Liver (tissue), 3 donors: ENCODE measurements around the gene DIO3.

Source experiments
- ATF3 ChIP-seq: IDR thresholded peaks from 2 replicates; pipeline ENCODE4 v1.6.1; 2016; ENCODE audit warnings: antibody characterized with exemption
- GABPA ChIP-seq, 2 donors: IDR thresholded peaks in 1 of 2; conservative IDR thresholded peaks in 1 of 2; 2 replicates each; pipeline ENCODE4 v1.6.1; 2016; ENCODE audit warnings: antibody characterized with exemption in 2 of 2, mild to moderate bottlenecking in 1 of 2, moderate library complexity in 1 of 2
- HNF4A ChIP-seq, 2 donors: conservative IDR thresholded peaks; 2 replicates each; pipeline ENCODE4 v1.6.1; 2016; ENCODE audit warnings: antibody characterized with exemption in 2 of 2, mild to moderate bottlenecking in 2 of 2
- MAX ChIP-seq: IDR thresholded peaks from 2 replicates; pipeline ENCODE4 v1.6.1; 2016; ENCODE audit warnings: antibody characterized with exemption
- NR2F2 ChIP-seq: IDR thresholded peaks from 2 replicates; pipeline ENCODE4 v1.6.1; 2016; ENCODE audit warnings: antibody characterized with exemption
- RXRA ChIP-seq, 2 donors: IDR thresholded peaks; 2 replicates each; pipeline ENCODE4 v1.6.1; 2017 to 2018; ENCODE audit warnings: antibody characterized with exemption in 2 of 2, mild to moderate bottlenecking in 1 of 2
- SP1 ChIP-seq: IDR thresholded peaks from 2 replicates; pipeline ENCODE4 v1.6.1; 2018; ENCODE audit warnings: antibody characterized with exemption, mild to moderate bottlenecking
- TAF1 ChIP-seq: conservative IDR thresholded peaks from 2 replicates; pipeline ENCODE4 v1.6.1; 2016; ENCODE audit warnings: antibody characterized with exemption, mild to moderate bottlenecking
- YY1 ChIP-seq: IDR thresholded peaks from 2 replicates; pipeline ENCODE4 v1.6.1; 2016; ENCODE audit warnings: antibody characterized with exemption, mild to moderate bottlenecking
- TF ChIP-seq, protein P1 (sequence below): fragments of 150-350 bp; IDR thresholded peaks from 2 replicates; pipeline ENCODE4 v1.5.1; 2017; ENCODE audit warnings: improper control_type of control experiment, low read depth, low read length; ENCODE audit not compliant: missing input control
- TF ChIP-seq, protein P2 (sequence below): IDR thresholded peaks from 2 replicates; pipeline ENCODE4 v1.6.1; 2016; ENCODE audit warnings: antibody characterized with exemption, mild to moderate bottlenecking
- donor health status: healthy.
- donor health status: healthy.

DNA sequence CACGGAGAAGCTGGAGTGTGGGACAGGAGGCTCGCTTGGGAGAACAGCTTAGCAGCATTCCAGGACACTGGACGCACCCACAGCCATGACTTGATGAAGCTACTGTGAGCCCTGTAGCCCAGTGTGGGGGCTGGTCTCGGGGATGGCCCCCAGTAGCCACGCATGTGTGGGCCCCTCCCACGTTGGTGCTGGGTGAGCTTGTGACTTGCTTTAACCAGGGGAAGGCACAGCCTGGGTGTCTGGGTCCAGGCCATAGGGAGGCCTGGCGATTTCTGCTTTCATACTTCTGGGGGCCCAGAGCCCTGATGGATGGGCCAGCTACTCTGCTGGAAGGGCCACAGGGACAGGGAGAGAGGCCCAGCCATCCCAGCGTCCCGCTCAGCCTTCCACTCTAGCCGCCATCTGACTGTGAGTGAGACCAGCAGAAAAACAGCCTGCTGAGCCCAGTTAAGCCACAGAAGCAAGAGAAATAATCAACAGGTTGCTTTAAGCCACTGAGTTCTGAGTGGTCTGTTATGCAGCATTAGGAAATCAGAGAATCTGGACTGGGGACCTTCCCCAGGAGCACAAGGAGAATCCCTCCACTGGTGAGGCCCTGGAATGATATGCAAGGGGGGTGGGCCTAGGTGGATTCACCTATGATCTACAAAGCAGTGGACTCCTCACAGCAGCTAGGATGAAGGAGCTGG, 16.1 kb downstream of the DIO3 start:
- TF ChIP-seq, protein P1, sequence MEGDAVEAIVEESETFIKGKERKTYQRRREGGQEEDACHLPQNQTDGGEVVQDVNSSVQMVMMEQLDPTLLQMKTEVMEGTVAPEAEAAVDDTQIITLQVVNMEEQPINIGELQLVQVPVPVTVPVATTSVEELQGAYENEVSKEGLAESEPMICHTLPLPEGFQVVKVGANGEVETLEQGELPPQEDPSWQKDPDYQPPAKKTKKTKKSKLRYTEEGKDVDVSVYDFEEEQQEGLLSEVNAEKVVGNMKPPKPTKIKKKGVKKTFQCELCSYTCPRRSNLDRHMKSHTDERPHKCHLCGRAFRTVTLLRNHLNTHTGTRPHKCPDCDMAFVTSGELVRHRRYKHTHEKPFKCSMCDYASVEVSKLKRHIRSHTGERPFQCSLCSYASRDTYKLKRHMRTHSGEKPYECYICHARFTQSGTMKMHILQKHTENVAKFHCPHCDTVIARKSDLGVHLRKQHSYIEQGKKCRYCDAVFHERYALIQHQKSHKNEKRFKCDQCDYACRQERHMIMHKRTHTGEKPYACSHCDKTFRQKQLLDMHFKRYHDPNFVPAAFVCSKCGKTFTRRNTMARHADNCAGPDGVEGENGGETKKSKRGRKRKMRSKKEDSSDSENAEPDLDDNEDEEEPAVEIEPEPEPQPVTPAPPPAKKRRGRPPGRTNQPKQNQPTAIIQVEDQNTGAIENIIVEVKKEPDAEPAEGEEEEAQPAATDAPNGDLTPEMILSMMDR, result no peak
- TF ChIP-seq, protein P2, sequence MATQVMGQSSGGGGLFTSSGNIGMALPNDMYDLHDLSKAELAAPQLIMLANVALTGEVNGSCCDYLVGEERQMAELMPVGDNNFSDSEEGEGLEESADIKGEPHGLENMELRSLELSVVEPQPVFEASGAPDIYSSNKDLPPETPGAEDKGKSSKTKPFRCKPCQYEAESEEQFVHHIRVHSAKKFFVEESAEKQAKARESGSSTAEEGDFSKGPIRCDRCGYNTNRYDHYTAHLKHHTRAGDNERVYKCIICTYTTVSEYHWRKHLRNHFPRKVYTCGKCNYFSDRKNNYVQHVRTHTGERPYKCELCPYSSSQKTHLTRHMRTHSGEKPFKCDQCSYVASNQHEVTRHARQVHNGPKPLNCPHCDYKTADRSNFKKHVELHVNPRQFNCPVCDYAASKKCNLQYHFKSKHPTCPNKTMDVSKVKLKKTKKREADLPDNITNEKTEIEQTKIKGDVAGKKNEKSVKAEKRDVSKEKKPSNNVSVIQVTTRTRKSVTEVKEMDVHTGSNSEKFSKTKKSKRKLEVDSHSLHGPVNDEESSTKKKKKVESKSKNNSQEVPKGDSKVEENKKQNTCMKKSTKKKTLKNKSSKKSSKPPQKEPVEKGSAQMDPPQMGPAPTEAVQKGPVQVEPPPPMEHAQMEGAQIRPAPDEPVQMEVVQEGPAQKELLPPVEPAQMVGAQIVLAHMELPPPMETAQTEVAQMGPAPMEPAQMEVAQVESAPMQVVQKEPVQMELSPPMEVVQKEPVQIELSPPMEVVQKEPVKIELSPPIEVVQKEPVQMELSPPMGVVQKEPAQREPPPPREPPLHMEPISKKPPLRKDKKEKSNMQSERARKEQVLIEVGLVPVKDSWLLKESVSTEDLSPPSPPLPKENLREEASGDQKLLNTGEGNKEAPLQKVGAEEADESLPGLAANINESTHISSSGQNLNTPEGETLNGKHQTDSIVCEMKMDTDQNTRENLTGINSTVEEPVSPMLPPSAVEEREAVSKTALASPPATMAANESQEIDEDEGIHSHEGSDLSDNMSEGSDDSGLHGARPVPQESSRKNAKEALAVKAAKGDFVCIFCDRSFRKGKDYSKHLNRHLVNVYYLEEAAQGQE, result no peak
- TF ChIP-seq NR2F2, result no peak
- TF ChIP-seq SP1, result no peak
- no peak for TF ChIP-seq TAF1
- TF ChIP-seq RXRA (IDR thresholded peaks at IDR 0.05), result no peak
- no peak for TF ChIP-seq YY1
- no peak for TF ChIP-seq GABPA (IDR thresholded peaks at IDR 0.05 in 1 of 2, conservative IDR thresholded peaks at IDR 0.05 in 1 of 2)
- TF ChIP-seq ATF3, result no peak
- no peak for TF ChIP-seq MAX
- no peak for TF ChIP-seq HNF4A (conservative IDR thresholded peaks at IDR 0.05)
